IMR-90 (cell line): Measurements from ENCODE around the gene PRDM12. TPM values are rescaled to one million over a fixed set of nuclear protein-coding genes. Genes with fewer than 3 reads are reported as not detected.

Experiments
- ATAC-seq: fragments of 200-7000 bp; cut with Tn5 transposase; 2 replicates; pipeline ENCODE4 v1.9.1; 2020; ENCODE audit warnings: low read depth, mild to moderate bottlenecking, moderate library complexity
- BruUV-seq: library from RNA; stranded (reverse); fragments of 400-500 nt; replicated peaks from 2 replicates; lab custom pipeline; 2021; lab: Mats Ljungman, UMichigan
- CTCF ChIA-PET: fragments of 300-600 bp; formaldehyde crosslinking; extraction: SDS; loops from one replicate; lab custom pipeline; 2021; ENCODE audit warnings: antibody characterized with exemption; lab: Yijun Ruan, JAX
- POLR2A ChIA-PET: fragments of 300-600 bp; sonication (Branson Sonifier 250); formaldehyde crosslinking; loops from one replicate; lab custom pipeline; 2022; ENCODE audit warnings: antibody characterized with exemption; ENCODE audit not compliant: unreplicated experiment; lab: Charles Lee
- DNase-seq: peaks from one replicate; pipeline ENCODE4 v3.0.0; 2013
- H2AFZ ChIP-seq: replicated peaks from 2 replicates; pipeline ENCODE3; 2013; ENCODE audit warnings: low read length, mild to moderate bottlenecking; ENCODE audit not compliant: poor library complexity
- H2AK5ac ChIP-seq: 2 replicates; pipeline ENCODE4 v1.6.1; 2013; ENCODE audit warnings: low read depth, low read length, inconsistent platforms
- H2AK9ac ChIP-seq: replicated peaks from 2 replicates; pipeline ENCODE3; 2013; ENCODE audit warnings: mild to moderate bottlenecking, low read depth, low read length, moderate library complexity; ENCODE audit not compliant: poor library complexity
- H2BK120ac ChIP-seq: 2 replicates; pipeline ENCODE4 v1.6.1; 2013; ENCODE audit warnings: low read depth, low read length, inconsistent platforms
- H2BK15ac ChIP-seq: 3 replicates; pipeline ENCODE4 v1.6.1; 2013; ENCODE audit warnings: low read depth, low read length, inconsistent platforms
- H2BK20ac ChIP-seq: 2 replicates; pipeline ENCODE4 v1.6.1; 2013; ENCODE audit warnings: low read depth, mild to moderate bottlenecking, inconsistent platforms, low read length, moderate library complexity
- H2BK5ac ChIP-seq: 2 replicates; pipeline ENCODE4 v1.6.1; 2013; ENCODE audit warnings: mild to moderate bottlenecking, low read depth, low read length, inconsistent platforms; ENCODE audit not compliant: poor library complexity, severe bottlenecking
- H3K14ac ChIP-seq: replicated peaks from 2 replicates; pipeline ENCODE4 v1.6.1; 2013; ENCODE audit warnings: low read depth, low read length, inconsistent platforms
- H3K18ac ChIP-seq: 2 replicates; pipeline ENCODE4 v1.6.1; 2013; ENCODE audit warnings: low read depth, low read length, control low read depth
- H3K23ac ChIP-seq: 2 replicates; pipeline ENCODE4 v1.6.1; 2013; ENCODE audit warnings: low read depth, low read length, inconsistent platforms
- H3K27ac ChIP-seq: 2 replicates; pipeline ENCODE4 v1.5.1; 2013; ENCODE audit warnings: mild to moderate bottlenecking, control low read depth, low read length; ENCODE audit not compliant: insufficient read depth
- H3K27me3 ChIP-seq: 2 replicates; pipeline ENCODE4 v1.6.1; 2013; ENCODE audit warnings: low read length; ENCODE audit not compliant: control insufficient read depth, insufficient read depth
- H3K36me3 ChIP-seq: 2 replicates; pipeline ENCODE4 v1.6.1; 2013; ENCODE audit warnings: low read length, mixed read lengths; ENCODE audit not compliant: control insufficient read depth, insufficient read depth
- H3K4ac ChIP-seq: 2 replicates; pipeline ENCODE4 v1.6.1; 2013; ENCODE audit warnings: low read depth, low read length, inconsistent platforms
- H3K4me1 ChIP-seq: 2 replicates; pipeline ENCODE4 v1.6.1; 2013; ENCODE audit warnings: low read length, mixed read lengths; ENCODE audit not compliant: control insufficient read depth, insufficient read depth
- H3K4me2 ChIP-seq: 2 replicates; pipeline ENCODE4 v1.6.1; 2013; ENCODE audit warnings: low read depth, mild to moderate bottlenecking, control low read depth, low read length, moderate library complexity
- H3K4me3 ChIP-seq: 2 replicates; pipeline ENCODE4 v1.5.1; 2013; ENCODE audit warnings: low read depth, mild to moderate bottlenecking, control low read depth, low read length, moderate library complexity; ENCODE audit not compliant: insufficient read depth
- H3K56ac ChIP-seq: 2 replicates; pipeline ENCODE4 v1.6.1; 2013; ENCODE audit warnings: low read length, inconsistent platforms; ENCODE audit not compliant: insufficient read depth; ENCODE audit errors: extremely low read depth
- H3K79me1 ChIP-seq, 2 experiments: 2 replicates each; pipeline ENCODE4 v1.6.1; 2013; ENCODE audit warnings: low read length in 2 of 2, inconsistent platforms in 1 of 2, low read depth in 1 of 2
- H3K9ac ChIP-seq: 2 replicates; pipeline ENCODE4 v1.6.1; 2013; ENCODE audit warnings: low read depth, low read length, control low read depth
- H3K9me1 ChIP-seq: 2 replicates; pipeline ENCODE4 v1.6.1; 2013; ENCODE audit warnings: low read length, inconsistent platforms; ENCODE audit not compliant: insufficient read depth
- H3K9me3 ChIP-seq: 2 replicates; pipeline ENCODE4 v1.6.1; 2013; ENCODE audit warnings: low read length; ENCODE audit not compliant: control insufficient read depth, insufficient read depth
- H4K20me1 ChIP-seq: 2 replicates; pipeline ENCODE4 v1.6.1; 2013; ENCODE audit warnings: low read length, inconsistent platforms; ENCODE audit not compliant: insufficient read depth
- H4K5ac ChIP-seq: 2 replicates; pipeline ENCODE4 v1.6.1; 2013; ENCODE audit warnings: mild to moderate bottlenecking, low read depth, low read length, control low read depth
- H4K8ac ChIP-seq, 2 experiments: 2 replicates each; pipeline ENCODE4 v1.6.1; 2013; ENCODE audit warnings: low read depth in 2 of 2, low read length in 2 of 2, control low read depth in 1 of 2, inconsistent platforms in 1 of 2
- H4K91ac ChIP-seq: 2 replicates; pipeline ENCODE4 v1.6.1; 2013; ENCODE audit warnings: low read depth, low read length, inconsistent platforms; ENCODE audit not compliant: insufficient read depth
- BHLHE40 ChIP-seq: fragments of 150-350 bp; IDR thresholded peaks from 2 replicates; pipeline ENCODE4 v1.6.1; 2016; ENCODE audit warnings: mild to moderate bottlenecking, low read depth, low read length
- CHD1 ChIP-seq: IDR thresholded peaks from 2 replicates; pipeline ENCODE4 v1.6.1; 2012; ENCODE audit warnings: low read depth, low read length, improper control_type of control experiment
- FOS ChIP-seq: fragments of 150-350 bp; IDR thresholded peaks from 2 replicates; pipeline ENCODE4 v1.6.1; 2016; ENCODE audit warnings: low read depth, low read length
- MAFK ChIP-seq: IDR thresholded peaks from 2 replicates; pipeline ENCODE4 v1.6.1; 2012; ENCODE audit warnings: low read depth, low read length, improper control_type of control experiment
- MXI1 ChIP-seq: IDR thresholded peaks from 2 replicates; pipeline ENCODE4 v1.6.1; 2012; ENCODE audit warnings: low read depth, mild to moderate bottlenecking, low read length, moderate library complexity, borderline replicate concordance
- POLR2A ChIP-seq: IDR thresholded peaks from 2 replicates; pipeline ENCODE4 v1.6.1; 2012; ENCODE audit warnings: mild to moderate bottlenecking, low read depth, low read length
- RAD21 ChIP-seq: IDR thresholded peaks from 2 replicates; pipeline ENCODE4 v1.6.1; 2012; ENCODE audit warnings: low read length, improper control_type of control experiment
- RCOR1 ChIP-seq: IDR thresholded peaks from 2 replicates; pipeline ENCODE4 v1.6.1; 2012; ENCODE audit warnings: mild to moderate bottlenecking, low read length, improper control_type of control experiment; ENCODE audit not compliant: insufficient replicate concordance
- RFX5 ChIP-seq: IDR thresholded peaks from 2 replicates; pipeline ENCODE4 v1.8.0; 2012; ENCODE audit warnings: low read depth, mild to moderate bottlenecking, low read length, moderate library complexity
- SMC3 ChIP-seq: fragments of 150-350 bp; IDR thresholded peaks from 2 replicates; pipeline ENCODE4 v1.6.1; 2016; ENCODE audit warnings: low read depth, mild to moderate bottlenecking, antibody characterized with exemption, low read length, moderate library complexity
- WGBS, 2 experiments: methylation state at CpG; one replicate each; pipeline versions ENCODE4 v1.1.5 to v1.1.7; 2013; ENCODE audit warnings: missing lambda C conversion rate in 2 of 2; ENCODE audit not compliant: insufficient read length in 1 of 2; ENCODE audit errors: extremely low coverage in 2 of 2; 5-methylcytosine and 5-hydroxymethylcytosine counted together
- dilution Hi-C: fragments of 300-500 bp; cut with HindIII; formaldehyde crosslinking; loops from one replicate; pipeline ENCODE4 v1.14.3; 2018; ENCODE audit warnings: low sequenced_read_pairs; ENCODE audit not compliant: unreplicated experiment
- in situ Hi-C: fragments of 300-500 bp; cut with MboI; formaldehyde crosslinking; loops from 3 replicates; pipeline ENCODE4 v1.14.3; 2019; ENCODE audit warnings: low sequenced_read_pairs, inconsistent platforms, mixed read lengths
- intact Hi-C: fragments of 100-400 bp; cut with micrococcal nuclease; formaldehyde crosslinking; loops from 2 replicates; pipeline ENCODE4 v1.10.0; 2022
- polyA plus RNA-seq, 3 experiments: library from polyadenylated mRNA; depleted of rRNA; stranded (reverse); fragments of >200 nt; gene quantifications; 2 replicates each; pipeline ENCODE4 v1.2.3, GENCODE V29; 2012; ENCODE audit warnings: low replicate concordance in 1 of 3
- total RNA-seq: library from RNA; depleted of rRNA; stranded (reverse); fragments of >200 nt; gene quantifications from 2 replicates; pipeline ENCODE4 v1.2.3, GENCODE V29; 2012
- TF ChIP-seq, protein P1 (sequence below): conservative IDR thresholded peaks from 2 replicates; pipeline ENCODE4 v1.5.1; 2012; ENCODE audit warnings: mild to moderate bottlenecking, low read depth, low read length, improper control_type of control experiment
- TF ChIP-seq, protein P2 (sequence below): fragments of 150-350 bp; IDR thresholded peaks from 2 replicates; pipeline ENCODE4 v1.6.1; 2016; ENCODE audit warnings: low read depth, mild to moderate bottlenecking, low read length, moderate library complexity, borderline replicate concordance
- TF ChIP-seq, protein P3 (sequence below): fragments of 150-350 bp; IDR thresholded peaks from 2 replicates; pipeline ENCODE4 v1.6.1; 2017; ENCODE audit warnings: mild to moderate bottlenecking, antibody characterized with exemption, low read length, low read depth

PRDM12 gene
- total and polyA plus RNA-seq, 2 of the 4 experiments (the other 2 are of a cell fraction): not detected

DNA sequence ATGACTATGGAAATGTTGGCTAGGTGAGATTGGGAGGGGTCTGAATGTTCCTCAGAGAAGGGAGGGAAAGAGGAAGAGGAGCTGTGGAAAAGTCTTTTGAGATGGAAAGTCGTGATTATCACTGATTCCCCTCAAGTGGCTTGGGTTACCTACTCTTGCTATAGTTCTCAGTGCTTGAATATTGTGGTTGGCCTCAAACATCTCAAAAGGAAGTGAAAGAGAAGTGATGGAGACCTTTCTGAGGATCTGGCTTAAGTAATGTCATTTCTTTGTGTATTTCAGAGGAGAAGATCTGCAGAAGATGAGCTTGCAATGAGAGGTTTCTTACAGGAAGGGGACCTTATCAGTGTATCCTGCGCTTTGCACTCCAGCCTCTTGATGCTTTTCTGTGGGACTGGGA, 34.7 kb downstream of the PRDM12 start:
- Histone ChIP-seq H3K36me3 (peaks cover 44% of the 10 kb centered on the region), H2AFZ (no peak overlapping the region), H3K9ac (no peak overlapping the region), H2BK5ac (peak overlapping the region; percentile 37), H3K9me3 (no peaks in the 10 kb centered on the region), H3K4me2 (no peak overlapping the region), H4K91ac (0 out of 2 replicates have a peak overlapping the region, but pooled peaks have one; percentile 24), H3K56ac (no peak overlapping the region), H3K4me1 (peaks cover 17% of the 10 kb centered on the region), H2AK9ac (no peak overlapping the region), H2BK20ac (0 out of 2 replicates have a peak overlapping the region, but pooled peaks have one; percentile 13), H3K79me1 (peaks cover 35 to 77% of the 10 kb centered on the region in 2 experiments), H3K27ac (no peak overlapping the region; the same call in 1 of the 2 replicates), H2BK120ac (no peak overlapping the region), H4K8ac (0 out of 4 replicates have a peak overlapping the region, but pooled peaks of 1 of the 2 experiments have one; percentile 11), H4K20me1 (peaks cover 44% of the 10 kb centered on the region), H3K9me1 (peaks cover 29% of the 10 kb centered on the region), H2AK5ac (peak overlapping the region; percentile 12; the same call in 1 of the 2 replicates), H3K23ac (0 out of 2 replicates have a peak overlapping the region, but pooled peaks have one; percentile 52), H3K18ac (no peak overlapping the region), H3K14ac (no peak overlapping the region), H3K4ac (no peak overlapping the region), H4K5ac (no peak overlapping the region), H3K4me3 (no peak overlapping the region), H2BK15ac (no peak overlapping the region; the same call in 2 of the 3 replicates), H3K27me3 (no peaks in the 10 kb centered on the region)
- ChIA-PET CTCF (interaction anchor here (0.8 kb wide), 1 partner anchor 166 kb away, joined by 5 read pairs; no protein-coding TSS in a partner anchor), POLR2A (interaction anchor here (0.6 kb wide), 2 partner anchors 68 to 1139 kb away, joined by 3 to 16 read pairs; no protein-coding TSS in a partner anchor)
- no TSS peak for BruUV-seq
- in situ Hi-C loops (no loop called here), dilution Hi-C loops (no loop called here), intact Hi-C loops (no loop called here)
- TF ChIP-seq RAD21 (no peak), MXI1 (no peak), CHD1 (no peak), RCOR1 (no peak), BHLHE40 (no peak), MAFK (no peak), SMC3 (no peak), FOS (no peak), POLR2A (no peak), RFX5 (no peak)
- TF ChIP-seq, protein P1, sequence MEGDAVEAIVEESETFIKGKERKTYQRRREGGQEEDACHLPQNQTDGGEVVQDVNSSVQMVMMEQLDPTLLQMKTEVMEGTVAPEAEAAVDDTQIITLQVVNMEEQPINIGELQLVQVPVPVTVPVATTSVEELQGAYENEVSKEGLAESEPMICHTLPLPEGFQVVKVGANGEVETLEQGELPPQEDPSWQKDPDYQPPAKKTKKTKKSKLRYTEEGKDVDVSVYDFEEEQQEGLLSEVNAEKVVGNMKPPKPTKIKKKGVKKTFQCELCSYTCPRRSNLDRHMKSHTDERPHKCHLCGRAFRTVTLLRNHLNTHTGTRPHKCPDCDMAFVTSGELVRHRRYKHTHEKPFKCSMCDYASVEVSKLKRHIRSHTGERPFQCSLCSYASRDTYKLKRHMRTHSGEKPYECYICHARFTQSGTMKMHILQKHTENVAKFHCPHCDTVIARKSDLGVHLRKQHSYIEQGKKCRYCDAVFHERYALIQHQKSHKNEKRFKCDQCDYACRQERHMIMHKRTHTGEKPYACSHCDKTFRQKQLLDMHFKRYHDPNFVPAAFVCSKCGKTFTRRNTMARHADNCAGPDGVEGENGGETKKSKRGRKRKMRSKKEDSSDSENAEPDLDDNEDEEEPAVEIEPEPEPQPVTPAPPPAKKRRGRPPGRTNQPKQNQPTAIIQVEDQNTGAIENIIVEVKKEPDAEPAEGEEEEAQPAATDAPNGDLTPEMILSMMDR: no peak
- TF ChIP-seq, protein P2, sequence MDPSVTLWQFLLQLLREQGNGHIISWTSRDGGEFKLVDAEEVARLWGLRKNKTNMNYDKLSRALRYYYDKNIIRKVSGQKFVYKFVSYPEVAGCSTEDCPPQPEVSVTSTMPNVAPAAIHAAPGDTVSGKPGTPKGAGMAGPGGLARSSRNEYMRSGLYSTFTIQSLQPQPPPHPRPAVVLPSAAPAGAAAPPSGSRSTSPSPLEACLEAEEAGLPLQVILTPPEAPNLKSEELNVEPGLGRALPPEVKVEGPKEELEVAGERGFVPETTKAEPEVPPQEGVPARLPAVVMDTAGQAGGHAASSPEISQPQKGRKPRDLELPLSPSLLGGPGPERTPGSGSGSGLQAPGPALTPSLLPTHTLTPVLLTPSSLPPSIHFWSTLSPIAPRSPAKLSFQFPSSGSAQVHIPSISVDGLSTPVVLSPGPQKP: no peak
- TF ChIP-seq, protein P3, sequence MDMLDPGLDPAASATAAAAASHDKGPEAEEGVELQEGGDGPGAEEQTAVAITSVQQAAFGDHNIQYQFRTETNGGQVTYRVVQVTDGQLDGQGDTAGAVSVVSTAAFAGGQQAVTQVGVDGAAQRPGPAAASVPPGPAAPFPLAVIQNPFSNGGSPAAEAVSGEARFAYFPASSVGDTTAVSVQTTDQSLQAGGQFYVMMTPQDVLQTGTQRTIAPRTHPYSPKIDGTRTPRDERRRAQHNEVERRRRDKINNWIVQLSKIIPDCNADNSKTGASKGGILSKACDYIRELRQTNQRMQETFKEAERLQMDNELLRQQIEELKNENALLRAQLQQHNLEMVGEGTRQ: no peak
- no peak for ATAC-seq
- no peak for DNase-seq
- WGBS, 2 experiments: 100% methylated on average over 2 of the region's 2 CpGs; no CpG with 5 or more reads in 1 of the 2 experiments
